H9 (cell line): ENCODE data around the gene MAP6. TPM values are rescaled to one million over a fixed set of nuclear protein-coding genes. Genes with fewer than 3 reads are reported as not detected.

Experiments used
- DNase-seq: peaks from one replicate; pipeline ENCODE4 v3.0.0-alpha.2; 2017
- H2AFZ ChIP-seq: one replicate; pipeline ENCODE4 v1.6.1; 2013; ENCODE audit warnings: mild to moderate bottlenecking, low read length, control low read depth, moderate library complexity
- H2AK5ac ChIP-seq: 2 replicates; pipeline ENCODE4 v1.6.1; 2013; ENCODE audit warnings: low read length, control low read depth, mixed read lengths; ENCODE audit not compliant: insufficient read length
- H2BK120ac ChIP-seq: one replicate; pipeline ENCODE4 v1.6.1; 2013; ENCODE audit warnings: low read depth, mild to moderate bottlenecking, low read length, control low read depth, inconsistent platforms; ENCODE audit not compliant: poor library complexity, severe bottlenecking
- H2BK12ac ChIP-seq: 2 replicates; pipeline ENCODE4 v1.6.1; 2013; ENCODE audit warnings: low read length, control low read depth, mixed read lengths, low read depth; ENCODE audit not compliant: insufficient read length
- H2BK15ac ChIP-seq: 2 replicates; pipeline ENCODE4 v1.6.1; 2013; ENCODE audit warnings: low read depth, low read length, control low read depth
- H2BK20ac ChIP-seq: one replicate; pipeline ENCODE4 v1.6.1; 2013; ENCODE audit warnings: low read depth, mild to moderate bottlenecking, low read length, control low read depth, inconsistent platforms; ENCODE audit not compliant: poor library complexity, severe bottlenecking
- H2BK5ac ChIP-seq: 2 replicates; pipeline ENCODE4 v1.6.1; 2013; ENCODE audit warnings: low read length, control low read depth, mixed read lengths; ENCODE audit not compliant: insufficient read length
- H3K14ac ChIP-seq: 2 replicates; pipeline ENCODE4 v1.6.1; 2013; ENCODE audit warnings: low read length, control low read depth; ENCODE audit not compliant: insufficient read depth
- H3K18ac ChIP-seq: 2 replicates; pipeline ENCODE4 v1.6.1; 2013; ENCODE audit warnings: low read depth, mild to moderate bottlenecking, mixed read lengths, low read length, control low read depth; ENCODE audit not compliant: insufficient read length
- H3K23ac ChIP-seq: 2 replicates; pipeline ENCODE4 v1.6.1; 2013; ENCODE audit warnings: low read length, control low read depth, mixed read lengths, low read depth; ENCODE audit not compliant: insufficient read length
- H3K23me2 ChIP-seq: 2 replicates; pipeline ENCODE4 v1.6.1; 2013; ENCODE audit warnings: low read depth, mild to moderate bottlenecking, mixed read lengths, low read length, control low read depth; ENCODE audit not compliant: insufficient read length, poor library complexity, severe bottlenecking
- H3K27ac ChIP-seq: 2 replicates; pipeline ENCODE4 v1.5.1; 2013; ENCODE audit warnings: low read length, control low read depth, mixed read lengths, low read depth; ENCODE audit not compliant: insufficient read length
- H3K27me3 ChIP-seq: 2 replicates; pipeline ENCODE4 v1.6.1; 2013; ENCODE audit warnings: low read length, control low read depth, inconsistent platforms; ENCODE audit not compliant: insufficient read depth
- H3K4ac ChIP-seq: 2 replicates; pipeline ENCODE4 v1.6.1; 2013; ENCODE audit warnings: low read depth, mild to moderate bottlenecking, control low read depth, inconsistent platforms, low read length, moderate library complexity
- H3K4me1 ChIP-seq: 2 replicates; pipeline ENCODE4 v1.6.1; 2013; ENCODE audit warnings: low read length, control low read depth, inconsistent platforms; ENCODE audit not compliant: insufficient read depth
- H3K4me2 ChIP-seq: 2 replicates; pipeline ENCODE4 v1.6.1; 2013; ENCODE audit warnings: low read length, control low read depth, mixed read lengths; ENCODE audit not compliant: insufficient read length, insufficient read depth
- H3K56ac ChIP-seq: 2 replicates; pipeline ENCODE4 v1.6.1; 2013; ENCODE audit warnings: low read depth, mild to moderate bottlenecking, mixed read lengths, low read length, control low read depth; ENCODE audit not compliant: insufficient read length
- H3K79me1 ChIP-seq: 2 replicates; pipeline ENCODE4 v1.6.1; 2013; ENCODE audit warnings: low read depth, mild to moderate bottlenecking, moderate library complexity, low read length, control low read depth, inconsistent platforms; ENCODE audit not compliant: insufficient read depth, poor library complexity, severe bottlenecking
- H3K79me2 ChIP-seq: 2 replicates; pipeline ENCODE4 v1.6.1; 2013; ENCODE audit warnings: low read length, control low read depth, inconsistent platforms; ENCODE audit not compliant: insufficient read depth
- H3K9ac ChIP-seq: 2 replicates; pipeline ENCODE4 v1.6.1; 2013; ENCODE audit warnings: low read length, control low read depth, mixed read lengths; ENCODE audit not compliant: insufficient read length; ENCODE audit errors: extremely low read depth
- H3K9me3 ChIP-seq: one replicate; pipeline ENCODE4 v1.6.1; 2013; ENCODE audit warnings: low read depth, low read length, inconsistent platforms; ENCODE audit not compliant: control insufficient read depth
- H3T11ph ChIP-seq: one replicate; pipeline ENCODE4 v1.6.1; 2013; ENCODE audit warnings: mild to moderate bottlenecking, low read length, control low read depth, inconsistent platforms
- H4K20me1 ChIP-seq: one replicate; pipeline ENCODE4 v1.6.1; 2013; ENCODE audit not compliant: control insufficient read depth, insufficient read length, insufficient read depth
- H4K5ac ChIP-seq: 2 replicates; pipeline ENCODE4 v1.6.1; 2013; ENCODE audit warnings: low read depth, mild to moderate bottlenecking, mixed read lengths, low read length, control low read depth; ENCODE audit not compliant: insufficient read length
- H4K8ac ChIP-seq: replicated peaks from 2 replicates; pipeline ENCODE4 v1.6.1; 2013; ENCODE audit warnings: low read length, control low read depth, mixed read lengths, low read depth; ENCODE audit not compliant: insufficient read length
- H4K91ac ChIP-seq: 2 replicates; pipeline ENCODE4 v1.6.1; 2013; ENCODE audit warnings: low read depth, mild to moderate bottlenecking, moderate library complexity, mixed read lengths, low read length, control low read depth; ENCODE audit not compliant: insufficient read length
- H3K27ac Mint-ChIP-seq, 3 experiments: 2 replicates in 2 of 3; 3 replicates in 1 of 3; pipeline ENCODE4 v1.8.0; 2020 to 2021; ENCODE audit warnings: mixed read lengths in 3 of 3, mild to moderate bottlenecking in 1 of 3, moderate library complexity in 1 of 3
- H3K27me3 Mint-ChIP-seq: 2 replicates; pipeline ENCODE4 v1.8.0; 2021; ENCODE audit warnings: low read depth, mild to moderate bottlenecking, moderate library complexity, mixed read lengths
- H3K36me3 Mint-ChIP-seq, 3 experiments: 2 replicates in 2 of 3; 3 replicates in 1 of 3; pipeline ENCODE4 v1.8.0; 2020 to 2021; ENCODE audit warnings: low read depth in 3 of 3, mixed read lengths in 3 of 3; ENCODE audit not compliant: insufficient read depth in 1 of 3
- H3K4me1 Mint-ChIP-seq, 2 experiments: 2 replicates each; pipeline ENCODE4 v1.8.0; 2020; ENCODE audit warnings: mixed read lengths in 2 of 2
- H3K4me3 Mint-ChIP-seq, 2 experiments: 2 replicates in 1 of 2; 3 replicates in 1 of 2; pipeline ENCODE4 v1.8.0; 2020 to 2021; ENCODE audit warnings: mild to moderate bottlenecking in 2 of 2, mixed read lengths in 2 of 2, moderate library complexity in 1 of 2
- H3K9me3 Mint-ChIP-seq, 2 experiments: 2 replicates in 1 of 2; 3 replicates in 1 of 2; pipeline ENCODE4 v1.8.0; 2020; ENCODE audit warnings: mild to moderate bottlenecking in 2 of 2, mixed read lengths in 2 of 2, moderate library complexity in 1 of 2
- CTCF ChIP-seq: fragments of 200-600 bp; sonication (generic); conservative IDR thresholded peaks from 3 replicates; pipeline ENCODE4 v1.8.0; 2021; ENCODE audit warnings: antibody characterized with exemption, mild to moderate bottlenecking
- WGBS: extraction: QIAGEN DNeasy Blood & Tissue Kit; methylation state at CpG from one replicate; pipeline ENCODE4 v1.1.7; 2013; ENCODE audit warnings: missing lambda C conversion rate, low lambda C conversion rate, mixed read lengths; ENCODE audit not compliant: insufficient read length; ENCODE audit errors: extremely low coverage; 5-methylcytosine and 5-hydroxymethylcytosine counted together
- total RNA-seq: library from RNA; stranded (reverse); gene quantifications from 2 replicates; pipeline ENCODE4 v1.2.1, GENCODE V29; 2021

The MAP6 gene
- total RNA-seq, 1 experiment from 2014 or later, result 0.77 TPM

GRCh38 chr11:75625021-75625420, 43.8 kb downstream of the MAP6 start:
- no peak for DNase-seq
- H2BK20ac ChIP-seq, result no peak overlapping the region
- H3K4me1 ChIP-seq, result no peaks in the 10 kb centered on the region; the same call in 1 of the 2 replicates
- H2BK15ac ChIP-seq, result no peak overlapping the region
- H2AFZ ChIP-seq, result no peak overlapping the region
- H4K91ac ChIP-seq, result no peak overlapping the region
- H3K79me2 ChIP-seq, result no peaks in the 10 kb centered on the region; the same call in 1 of the 2 replicates
- H2BK5ac ChIP-seq, result no peak overlapping the region
- Mint-ChIP-seq H3K27ac (peak overlapping the region in 1 of 3 experiments; percentile 62; a peak in 1 of 7 replicates), H3K27me3 (no peaks in the 10 kb centered on the region; the same call in 1 of the 2 replicates), H3K4me3 (no peak overlapping the region), H3K9me3 (no peaks in the 10 kb centered on the region), H3K4me1 (peaks cover 24 to 47% of the 10 kb centered on the region in 2 experiments), H3K36me3 (no peaks in the 10 kb centered on the region)
- no peaks in the 10 kb centered on the region for H4K20me1 ChIP-seq
- H3K9me3 ChIP-seq, result no peaks in the 10 kb centered on the region
- no peak overlapping the region for H3K18ac ChIP-seq
- no peaks in the 10 kb centered on the region for H3K27me3 ChIP-seq
- H3T11ph ChIP-seq, result no peak overlapping the region
- H2AK5ac ChIP-seq, result no peak overlapping the region
- H3K4ac ChIP-seq, result no peak overlapping the region
- H2BK120ac ChIP-seq, result no peak overlapping the region
- H4K5ac ChIP-seq, result no peak overlapping the region
- H2BK12ac ChIP-seq, result no peak overlapping the region
- no peak overlapping the region for H4K8ac ChIP-seq
- H3K14ac ChIP-seq, result no peak overlapping the region
- H3K4me2 ChIP-seq, result no peak overlapping the region
- H3K79me1 ChIP-seq, result no peaks in the 10 kb centered on the region
- no peak for TF ChIP-seq CTCF
- WGBS, result no CpG with 5 or more reads among the region's 4 CpGs
- no peak overlapping the region for H3K23ac ChIP-seq
- no peak overlapping the region for H3K56ac ChIP-seq
- no peak overlapping the region for H3K9ac ChIP-seq
- H3K23me2 ChIP-seq, result no peaks in the 10 kb centered on the region
- H3K27ac ChIP-seq, result no peak overlapping the region
